ENCODE data around the gene IL16.

GRCh38 chr15:81341351-81341750, 144.7 kb downstream of the IL16 start:
- TF ChIP-seq CTCF (IDR thresholded peaks at IDR 0.05), result no peak
- no peak for TF ChIP-seq ZFX (IDR thresholded peaks at IDR 0.05; ENCODE audit: borderline replicate concordance)

Data from 22Rv1 (cell line).